ENCODE results near the gene SH3PXD2A. TPM values are rescaled to one million over a fixed set of nuclear protein-coding genes. Genes with fewer than 3 reads are reported as not detected.

The SH3PXD2A gene
- total and polyA plus RNA-seq, 7 experiments from 2014 or later = 0.54 to 20.5 (median 9.9) TPM

DNA sequence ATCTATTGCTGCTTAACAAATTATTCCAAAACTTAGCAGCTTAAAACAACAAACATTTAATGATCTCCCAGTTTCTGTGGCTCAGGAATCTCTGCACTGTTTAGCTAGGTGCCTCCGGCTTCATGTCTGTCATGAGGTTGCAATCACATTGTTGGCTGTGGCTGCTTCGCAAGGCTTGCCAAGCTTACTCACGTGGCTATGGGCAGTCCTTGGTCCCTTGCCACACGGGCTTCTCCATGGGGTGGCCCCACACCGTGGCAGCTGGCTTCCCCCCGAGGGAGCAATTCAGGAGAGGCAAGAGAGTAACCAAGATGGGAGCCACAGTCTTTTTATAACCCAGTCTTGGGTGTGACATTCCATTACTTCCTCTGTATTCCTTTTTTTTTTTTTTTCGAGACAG, 294.5 kb downstream of the SH3PXD2A start:
- Histone ChIP-seq H3K27ac (ENCODE audit: low read depth, low read length) (no peak overlapping the region), H3K4me1 (ENCODE audit: control insufficient read depth in 2 of 2, insufficient read depth in 2 of 2, low read length in 2 of 2) (peaks cover 0 to under 1% of the 10 kb centered on the region in 2 donors), H3K4me3 (ENCODE audit: low read length) (no peak overlapping the region), H3K27me3 (ENCODE audit: control insufficient read depth in 2 of 2, insufficient read depth in 2 of 2, low read length in 2 of 2) (no peaks in the 10 kb centered on the region), H3K36me3 (ENCODE audit: control insufficient read depth in 2 of 3, insufficient read depth in 3 of 3, low read length in 3 of 3) (no peaks in the 10 kb centered on the region), H3K9me3 (ENCODE audit: control insufficient read depth in 2 of 3, low read length in 3 of 3) (no peaks in the 10 kb centered on the region)
- Mint-ChIP-seq H3K4me3 (no peak overlapping the region), H3K9me3 (peaks cover 0 to 11% (median 0%) of the 10 kb centered on the region in 11 donors), H3K27ac (no peak overlapping the region), H3K36me3 (no peaks in the 10 kb centered on the region), H3K27me3 (peaks cover 7 to 44% (median 21%) of the 10 kb centered on the region in 5 donors), H3K4me1 (peaks cover 0 to 5% (median under 1%) of the 10 kb centered on the region in 7 donors)
- ChIA-PET POLR2A (interaction anchor here (0.6 kb wide), 1 partner anchor 50 kb away, joined by 4 read pairs; no protein-coding TSS in a partner anchor), CTCF (no interaction called here)
- ATAC-seq (no peak), DNase-seq (no peak)
- intact Hi-C loops (cut with micrococcal nuclease) = no loop called here

DNA sequence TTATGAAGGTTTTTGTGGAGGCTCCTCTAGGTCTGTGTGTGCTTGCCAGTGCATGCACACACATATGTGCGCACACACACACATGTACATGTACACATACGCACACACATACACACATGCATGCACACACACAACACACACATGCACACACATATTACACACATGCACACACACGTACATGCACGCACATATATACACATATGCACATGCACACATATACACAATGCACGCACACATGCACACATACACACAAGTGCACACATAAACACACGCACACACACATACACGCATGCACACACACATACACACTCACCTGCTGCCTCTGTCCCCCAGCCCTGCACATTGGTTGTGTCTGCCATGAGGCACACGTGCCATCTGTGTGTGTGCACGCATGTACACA, 295.6 kb downstream of the SH3PXD2A start:
- no peaks in the 10 kb centered on the region for H3K27me3 ChIP-seq (ENCODE audit: control insufficient read depth in 2 of 2, insufficient read depth in 2 of 2, low read length in 2 of 2)
- peaks cover 0 to 11% (median 0%) of the 10 kb centered on the region in 11 donors for H3K9me3 Mint-ChIP-seq
- H3K36me3 ChIP-seq (ENCODE audit: control insufficient read depth in 2 of 3, insufficient read depth in 3 of 3, low read length in 3 of 3) = no peaks in the 10 kb centered on the region
- H3K27me3 Mint-ChIP-seq = peaks cover 7 to 43% (median 21%) of the 10 kb centered on the region in 5 donors
- no peak overlapping the region for H3K4me3 ChIP-seq (ENCODE audit: low read length)
- ATAC-seq = no peak
- no peak overlapping the region for H3K27ac ChIP-seq (ENCODE audit: low read depth, low read length)
- no peak overlapping the region for H3K27ac Mint-ChIP-seq
- ChIA-PET POLR2A (interaction anchor here (0.6 kb wide), 1 partner anchor 393 kb away, joined by 3 read pairs; no protein-coding TSS in a partner anchor), CTCF (no interaction called here)
- H3K4me3 Mint-ChIP-seq = no peak overlapping the region
- H3K4me1 ChIP-seq (ENCODE audit: control insufficient read depth in 2 of 2, insufficient read depth in 2 of 2, low read length in 2 of 2) = peaks cover 0 to 6% of the 10 kb centered on the region in 2 donors
- intact Hi-C loops (cut with micrococcal nuclease) = no loop called here
- no peak for DNase-seq
- H3K4me1 Mint-ChIP-seq = peaks cover 1 to 6% (median 1%) of the 10 kb centered on the region in 7 donors
- no peaks in the 10 kb centered on the region for H3K36me3 Mint-ChIP-seq
- H3K9me3 ChIP-seq (ENCODE audit: control insufficient read depth in 2 of 3, low read length in 3 of 3) = no peaks in the 10 kb centered on the region

DNA sequence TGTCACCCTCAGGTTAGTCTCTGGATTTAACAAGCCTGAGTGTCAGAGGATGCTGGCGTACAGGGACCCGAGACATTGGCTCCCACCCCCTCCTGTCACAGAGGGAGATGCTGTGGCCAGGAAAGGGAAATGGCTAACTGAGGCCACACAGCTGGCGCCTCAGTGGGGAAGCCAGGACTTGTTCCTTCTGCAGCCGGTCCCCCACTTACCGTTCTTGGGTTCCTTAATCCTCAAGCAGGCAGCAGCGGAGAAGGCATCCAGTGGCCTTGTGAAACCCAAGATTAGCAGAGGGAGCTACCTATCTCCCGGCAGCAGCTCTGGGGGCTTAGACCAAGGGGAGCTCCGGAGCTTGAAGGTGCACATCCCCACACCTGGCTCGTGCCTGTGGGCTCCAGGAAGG, 296.5 kb downstream of the SH3PXD2A start:
- H3K4me3 Mint-ChIP-seq = no peak overlapping the region
- H3K27ac ChIP-seq (ENCODE audit: low read depth, low read length) = no peak overlapping the region
- H3K9me3 Mint-ChIP-seq = peaks cover 0 to 11% (median 0%) of the 10 kb centered on the region in 11 donors
- H3K9me3 ChIP-seq (ENCODE audit: control insufficient read depth in 2 of 3, low read length in 3 of 3) = no peaks in the 10 kb centered on the region
- H3K27me3 ChIP-seq (ENCODE audit: control insufficient read depth in 2 of 2, insufficient read depth in 2 of 2, low read length in 2 of 2) = no peaks in the 10 kb centered on the region
- CTCF ChIA-PET = no interaction called here
- ATAC-seq (no peak), DNase-seq (no peak)
- intact Hi-C loops (cut with micrococcal nuclease) = no loop called here
- H3K27me3 Mint-ChIP-seq = peaks cover 7 to 51% (median 21%) of the 10 kb centered on the region in 5 donors
- no peak overlapping the region for H3K4me3 ChIP-seq (ENCODE audit: low read length)
- H3K36me3 ChIP-seq (ENCODE audit: control insufficient read depth in 2 of 3, insufficient read depth in 3 of 3, low read length in 3 of 3) = no peaks in the 10 kb centered on the region
- H3K4me1 Mint-ChIP-seq = peaks cover 10 to 15% (median 10%) of the 10 kb centered on the region in 7 donors
- H3K36me3 Mint-ChIP-seq = no peaks in the 10 kb centered on the region
- no peak overlapping the region for H3K27ac Mint-ChIP-seq
- H3K4me1 ChIP-seq (ENCODE audit: control insufficient read depth in 2 of 2, insufficient read depth in 2 of 2, low read length in 2 of 2) = peaks cover 0 to 11% of the 10 kb centered on the region in 2 donors
- POLR2A ChIA-PET = no interaction called here

DNA sequence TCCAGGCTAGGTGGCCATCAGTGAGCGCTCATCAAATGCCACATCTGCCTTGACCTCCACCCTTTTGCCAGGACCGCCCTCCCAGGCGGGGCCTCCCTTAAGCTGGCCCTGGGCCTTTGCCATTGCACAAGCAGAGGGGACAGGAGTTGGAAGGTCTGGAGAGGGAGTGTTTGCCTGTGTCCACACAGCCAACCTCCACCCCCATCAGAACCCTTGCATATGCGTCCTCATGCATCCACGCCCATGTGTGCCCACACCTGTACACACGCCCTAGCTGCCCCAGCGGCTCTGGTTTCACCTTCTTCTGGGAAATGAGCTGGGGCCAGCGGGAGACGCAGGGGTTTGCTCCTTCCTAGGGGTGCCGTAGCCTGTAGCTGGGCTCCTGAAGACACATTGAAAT, 297.9 kb downstream of the SH3PXD2A start:
- Mint-ChIP-seq H3K4me1 (peaks cover 11 to 27% (median 15%) of the 10 kb centered on the region in 7 donors), H3K36me3 (no peaks in the 10 kb centered on the region), H3K27me3 (peaks cover 7 to 51% (median 21%) of the 10 kb centered on the region in 5 donors), H3K27ac (no peak overlapping the region), H3K4me3 (no peak overlapping the region), H3K9me3 (peaks cover 0 to 11% (median 0%) of the 10 kb centered on the region in 11 donors)
- ChIA-PET POLR2A (no interaction called here), CTCF (no interaction called here)
- ATAC-seq (no peak), DNase-seq (no peak)
- no peak overlapping the region for H3K4me3 ChIP-seq (ENCODE audit: low read length)
- no peak overlapping the region for H3K27ac ChIP-seq (ENCODE audit: low read depth, low read length)
- no peaks in the 10 kb centered on the region for H3K36me3 ChIP-seq (ENCODE audit: control insufficient read depth in 2 of 3, insufficient read depth in 3 of 3, low read length in 3 of 3)
- no peaks in the 10 kb centered on the region for H3K27me3 ChIP-seq (ENCODE audit: control insufficient read depth in 2 of 2, insufficient read depth in 2 of 2, low read length in 2 of 2)
- peaks cover 0 to 11% of the 10 kb centered on the region in 2 donors for H3K4me1 ChIP-seq (ENCODE audit: control insufficient read depth in 2 of 2, insufficient read depth in 2 of 2, low read length in 2 of 2)
- intact Hi-C loops (cut with micrococcal nuclease) = no loop called here
- H3K9me3 ChIP-seq (ENCODE audit: control insufficient read depth in 2 of 3, low read length in 3 of 3) = no peaks in the 10 kb centered on the region

DNA sequence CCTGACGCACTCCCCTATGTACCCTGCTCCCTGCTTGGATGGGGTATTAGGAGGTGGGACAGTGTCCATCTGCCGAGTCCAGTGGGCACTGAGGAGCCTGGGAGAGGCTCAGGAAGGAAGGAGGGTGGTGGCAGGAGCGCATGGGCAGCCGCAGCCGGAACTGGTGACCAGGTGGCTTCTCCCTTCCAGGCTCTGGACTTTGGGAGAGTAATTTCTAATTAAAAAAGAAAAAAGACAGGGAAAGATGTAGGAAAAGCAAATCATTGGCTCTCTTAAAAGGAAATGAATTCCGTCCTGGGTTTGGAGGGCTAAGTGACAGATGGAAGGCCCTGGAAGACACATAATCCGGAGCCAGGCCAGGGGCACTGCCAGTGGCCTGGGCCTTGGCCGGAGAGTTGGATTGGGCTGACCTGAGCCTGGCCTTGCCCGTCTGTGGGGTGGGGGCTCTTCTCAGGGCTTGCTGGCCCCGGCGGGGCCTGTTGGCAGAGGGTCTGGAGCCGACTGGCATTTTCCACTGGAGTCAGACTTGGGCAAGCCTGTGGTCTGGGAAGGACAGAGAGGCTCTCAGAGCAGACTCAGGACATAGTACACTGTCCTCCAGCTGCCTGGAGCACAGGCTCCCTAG, 298.9 kb downstream of the SH3PXD2A start:
- ChIA-PET CTCF (no interaction called here), POLR2A (no interaction called here)
- H3K4me3 ChIP-seq (ENCODE audit: low read length) = no peak overlapping the region
- H3K4me1 Mint-ChIP-seq = peaks cover 11 to 31% (median 15%) of the 10 kb centered on the region in 7 donors
- DNase-seq = no peak
- H3K27me3 Mint-ChIP-seq = peaks cover 7 to 48% (median 21%) of the 10 kb centered on the region in 5 donors
- no peaks in the 10 kb centered on the region for H3K9me3 ChIP-seq (ENCODE audit: control insufficient read depth in 2 of 3, low read length in 3 of 3)
- H3K4me1 ChIP-seq (ENCODE audit: control insufficient read depth in 2 of 2, insufficient read depth in 2 of 2, low read length in 2 of 2) = peaks cover 0 to 11% of the 10 kb centered on the region in 2 donors
- no peaks in the 10 kb centered on the region for H3K36me3 Mint-ChIP-seq
- H3K27ac ChIP-seq (ENCODE audit: low read depth, low read length) = no peak overlapping the region
- ATAC-seq = no peak
- H3K36me3 ChIP-seq (ENCODE audit: control insufficient read depth in 2 of 3, insufficient read depth in 3 of 3, low read length in 3 of 3) = no peaks in the 10 kb centered on the region
- intact Hi-C loops (cut with micrococcal nuclease) = no loop called here
- H3K27me3 ChIP-seq (ENCODE audit: control insufficient read depth in 2 of 2, insufficient read depth in 2 of 2, low read length in 2 of 2) = no peaks in the 10 kb centered on the region
- H3K9me3 Mint-ChIP-seq = peaks cover 0 to 7% (median 0%) of the 10 kb centered on the region in 11 donors
- no peak overlapping the region for H3K27ac Mint-ChIP-seq
- peak overlapping the region in 4 of 10 donors; percentile 17 to 89 (median 64) for H3K4me3 Mint-ChIP-seq

DNA sequence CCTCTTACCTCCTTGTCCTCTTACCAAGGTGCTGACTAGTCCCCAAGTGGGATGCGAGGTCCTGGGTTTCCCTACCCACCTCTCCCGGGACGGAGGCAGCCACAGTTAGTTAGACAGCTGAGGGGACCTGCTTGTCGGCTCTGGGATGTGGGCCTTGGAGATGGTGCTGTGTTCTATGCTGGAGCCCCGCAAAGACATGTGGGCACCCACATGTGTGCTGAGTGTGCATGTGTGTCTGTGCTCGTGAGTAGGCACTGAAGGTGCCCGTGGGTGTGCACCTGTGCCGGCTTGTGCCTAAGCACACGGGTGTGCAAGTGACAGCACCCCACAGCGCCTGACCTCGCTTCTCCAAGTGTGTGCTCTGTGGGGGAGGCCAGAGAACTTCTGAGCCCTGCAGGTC, 299.7 kb downstream of the SH3PXD2A start:
- intact Hi-C loops (cut with micrococcal nuclease) = no loop called here
- no peaks in the 10 kb centered on the region for H3K27me3 ChIP-seq (ENCODE audit: control insufficient read depth in 2 of 2, insufficient read depth in 2 of 2, low read length in 2 of 2)
- DNase-seq = no peak
- Mint-ChIP-seq H3K36me3 (no peaks in the 10 kb centered on the region), H3K4me1 (peaks cover 11 to 31% (median 15%) of the 10 kb centered on the region in 7 donors), H3K27ac (no peak overlapping the region), H3K27me3 (peaks cover 7 to 48% (median 21%) of the 10 kb centered on the region in 5 donors), H3K9me3 (peaks cover 0 to 3% (median 0%) of the 10 kb centered on the region in 11 donors), H3K4me3 (peak overlapping the region; percentile 10 to 89 (median 65))
- H3K4me1 ChIP-seq (ENCODE audit: control insufficient read depth in 2 of 2, insufficient read depth in 2 of 2, low read length in 2 of 2) = peaks cover 0 to 11% of the 10 kb centered on the region in 2 donors
- ChIA-PET CTCF (no interaction called here), POLR2A (no interaction called here)
- H3K9me3 ChIP-seq (ENCODE audit: control insufficient read depth in 2 of 3, low read length in 3 of 3) = no peaks in the 10 kb centered on the region
- no peak for ATAC-seq
- no peaks in the 10 kb centered on the region for H3K36me3 ChIP-seq (ENCODE audit: control insufficient read depth in 2 of 3, insufficient read depth in 3 of 3, low read length in 3 of 3)
- no peak overlapping the region for H3K27ac ChIP-seq (ENCODE audit: low read depth, low read length)
- H3K4me3 ChIP-seq (ENCODE audit: low read length) = no peak overlapping the region

DNA sequence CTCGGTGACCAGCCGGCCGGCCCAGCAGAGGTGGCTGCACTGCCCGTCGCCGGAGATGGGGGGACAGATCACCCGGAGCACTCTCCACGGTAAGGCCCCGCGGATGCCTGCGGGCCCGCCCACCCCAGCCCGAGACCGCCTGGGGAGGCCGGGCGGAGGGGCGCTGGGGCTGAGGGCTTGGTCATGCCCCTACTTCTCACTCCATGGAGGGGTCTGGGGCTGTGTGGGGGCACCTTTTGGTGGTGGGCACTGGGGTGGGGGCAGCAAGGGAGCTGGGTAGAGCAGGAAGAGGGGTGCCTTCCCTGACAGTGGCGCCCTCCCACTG, 300.1 kb downstream of the SH3PXD2A start:
- no peaks in the 10 kb centered on the region for H3K9me3 ChIP-seq (ENCODE audit: control insufficient read depth in 2 of 3, low read length in 3 of 3)
- H3K4me1 ChIP-seq (ENCODE audit: control insufficient read depth in 2 of 2, insufficient read depth in 2 of 2, low read length in 2 of 2) = peaks cover 0 to 11% of the 10 kb centered on the region in 2 donors
- no peaks in the 10 kb centered on the region for H3K27me3 ChIP-seq (ENCODE audit: control insufficient read depth in 2 of 2, insufficient read depth in 2 of 2, low read length in 2 of 2)
- CTCF ChIA-PET = no interaction called here
- no peaks in the 10 kb centered on the region for H3K36me3 Mint-ChIP-seq
- peaks cover 11 to 31% (median 15%) of the 10 kb centered on the region in 7 donors for H3K4me1 Mint-ChIP-seq
- no peak for DNase-seq
- intact Hi-C loops (cut with micrococcal nuclease) = no loop called here
- no peak for ATAC-seq
- H3K4me3 ChIP-seq (ENCODE audit: low read length) = no peak overlapping the region
- peaks cover 0 to 3% (median 0%) of the 10 kb centered on the region in 11 donors for H3K9me3 Mint-ChIP-seq
- peak overlapping the region; percentile 10 to 89 (median 65) for H3K4me3 Mint-ChIP-seq
- POLR2A ChIA-PET = no interaction called here
- no peak overlapping the region for H3K27ac ChIP-seq (ENCODE audit: low read depth, low read length)
- no peaks in the 10 kb centered on the region for H3K36me3 ChIP-seq (ENCODE audit: control insufficient read depth in 2 of 3, insufficient read depth in 3 of 3, low read length in 3 of 3)
- peaks cover 7 to 48% (median 21%) of the 10 kb centered on the region in 5 donors for H3K27me3 Mint-ChIP-seq
- no peak overlapping the region for H3K27ac Mint-ChIP-seq
